Measurements from ENCODE around the gene EXTL2.

DNA sequence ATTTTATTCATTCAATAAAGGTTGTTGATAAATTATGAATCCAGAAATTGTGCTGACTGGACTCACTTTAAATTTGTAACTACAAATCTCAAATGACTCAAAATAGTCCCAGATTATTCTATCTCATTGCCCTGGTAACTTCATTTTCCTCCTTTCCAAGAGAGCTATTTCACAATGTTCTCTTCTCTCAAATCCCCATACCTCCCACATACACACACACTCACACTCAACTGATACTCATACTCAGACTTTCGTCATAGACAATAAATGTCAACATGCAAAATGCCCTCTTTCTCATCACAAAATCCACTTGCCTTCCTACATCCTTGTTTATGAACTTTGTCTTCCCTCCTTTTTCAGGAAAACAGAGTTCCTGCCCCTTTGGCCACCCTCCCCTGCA, 33.3 kb downstream of the EXTL2 start:
- TF ChIP-seq, protein P1, sequence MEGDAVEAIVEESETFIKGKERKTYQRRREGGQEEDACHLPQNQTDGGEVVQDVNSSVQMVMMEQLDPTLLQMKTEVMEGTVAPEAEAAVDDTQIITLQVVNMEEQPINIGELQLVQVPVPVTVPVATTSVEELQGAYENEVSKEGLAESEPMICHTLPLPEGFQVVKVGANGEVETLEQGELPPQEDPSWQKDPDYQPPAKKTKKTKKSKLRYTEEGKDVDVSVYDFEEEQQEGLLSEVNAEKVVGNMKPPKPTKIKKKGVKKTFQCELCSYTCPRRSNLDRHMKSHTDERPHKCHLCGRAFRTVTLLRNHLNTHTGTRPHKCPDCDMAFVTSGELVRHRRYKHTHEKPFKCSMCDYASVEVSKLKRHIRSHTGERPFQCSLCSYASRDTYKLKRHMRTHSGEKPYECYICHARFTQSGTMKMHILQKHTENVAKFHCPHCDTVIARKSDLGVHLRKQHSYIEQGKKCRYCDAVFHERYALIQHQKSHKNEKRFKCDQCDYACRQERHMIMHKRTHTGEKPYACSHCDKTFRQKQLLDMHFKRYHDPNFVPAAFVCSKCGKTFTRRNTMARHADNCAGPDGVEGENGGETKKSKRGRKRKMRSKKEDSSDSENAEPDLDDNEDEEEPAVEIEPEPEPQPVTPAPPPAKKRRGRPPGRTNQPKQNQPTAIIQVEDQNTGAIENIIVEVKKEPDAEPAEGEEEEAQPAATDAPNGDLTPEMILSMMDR (IDR thresholded peaks at IDR 0.05), result no peak
- TF ChIP-seq POLR2A (IDR thresholded peaks at IDR 0.05), result no peak
